GM12873 (cell line): Measurements from ENCODE around the gene PALD1.

ENCODE experiments used
- TF ChIP-seq, protein P1 (sequence below): IDR thresholded peaks from 2 replicates; pipeline ENCODE4 v1.5.1; 2012; ENCODE audit warnings: low read depth, mild to moderate bottlenecking, moderate library complexity, low read length, control low read depth; ENCODE audit not compliant: insufficient read depth; ENCODE audit errors: missing control alignments

PALD1 gene

DNA sequence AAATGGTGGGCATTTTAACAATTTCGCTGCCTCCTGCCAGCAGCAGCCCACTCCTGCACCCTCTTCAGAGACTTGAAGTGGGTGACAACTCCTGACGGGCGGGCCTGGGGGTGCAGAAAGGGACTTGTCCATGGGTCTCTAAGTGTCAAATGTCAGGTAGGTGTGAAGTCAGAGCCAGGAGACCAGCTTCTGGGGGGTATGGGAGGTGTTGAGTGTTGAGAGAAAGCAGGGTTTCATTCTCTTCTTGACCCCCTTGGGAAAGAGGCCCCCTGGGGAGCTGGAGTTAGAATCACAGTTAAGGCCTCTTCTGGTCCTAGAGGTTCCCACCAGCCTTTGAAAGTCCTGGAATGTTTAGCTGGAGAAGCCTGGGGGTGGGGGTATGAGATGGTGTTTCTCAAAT is 11.6 kb upstream of the PALD1 start:
- TF ChIP-seq, protein P1, sequence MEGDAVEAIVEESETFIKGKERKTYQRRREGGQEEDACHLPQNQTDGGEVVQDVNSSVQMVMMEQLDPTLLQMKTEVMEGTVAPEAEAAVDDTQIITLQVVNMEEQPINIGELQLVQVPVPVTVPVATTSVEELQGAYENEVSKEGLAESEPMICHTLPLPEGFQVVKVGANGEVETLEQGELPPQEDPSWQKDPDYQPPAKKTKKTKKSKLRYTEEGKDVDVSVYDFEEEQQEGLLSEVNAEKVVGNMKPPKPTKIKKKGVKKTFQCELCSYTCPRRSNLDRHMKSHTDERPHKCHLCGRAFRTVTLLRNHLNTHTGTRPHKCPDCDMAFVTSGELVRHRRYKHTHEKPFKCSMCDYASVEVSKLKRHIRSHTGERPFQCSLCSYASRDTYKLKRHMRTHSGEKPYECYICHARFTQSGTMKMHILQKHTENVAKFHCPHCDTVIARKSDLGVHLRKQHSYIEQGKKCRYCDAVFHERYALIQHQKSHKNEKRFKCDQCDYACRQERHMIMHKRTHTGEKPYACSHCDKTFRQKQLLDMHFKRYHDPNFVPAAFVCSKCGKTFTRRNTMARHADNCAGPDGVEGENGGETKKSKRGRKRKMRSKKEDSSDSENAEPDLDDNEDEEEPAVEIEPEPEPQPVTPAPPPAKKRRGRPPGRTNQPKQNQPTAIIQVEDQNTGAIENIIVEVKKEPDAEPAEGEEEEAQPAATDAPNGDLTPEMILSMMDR: no peak

GRCh38 chr10:70472799-70473454 is 5.6 kb upstream of the PALD1 start:
- TF ChIP-seq, protein P1: no peak

- TF ChIP-seq, protein P1: no peak
These were observed 3.8 kb upstream of the PALD1 start for GRCh38 chr10:70474780-70475179.

- TF ChIP-seq, protein P1: no peak
These were observed 2.9 kb upstream of the PALD1 start for GRCh38 chr10:70475661-70476060.

GRCh38 chr10:70476249-70477035 is 2.1 kb upstream of the PALD1 start:
- TF ChIP-seq, protein P1: no peak

DNA sequence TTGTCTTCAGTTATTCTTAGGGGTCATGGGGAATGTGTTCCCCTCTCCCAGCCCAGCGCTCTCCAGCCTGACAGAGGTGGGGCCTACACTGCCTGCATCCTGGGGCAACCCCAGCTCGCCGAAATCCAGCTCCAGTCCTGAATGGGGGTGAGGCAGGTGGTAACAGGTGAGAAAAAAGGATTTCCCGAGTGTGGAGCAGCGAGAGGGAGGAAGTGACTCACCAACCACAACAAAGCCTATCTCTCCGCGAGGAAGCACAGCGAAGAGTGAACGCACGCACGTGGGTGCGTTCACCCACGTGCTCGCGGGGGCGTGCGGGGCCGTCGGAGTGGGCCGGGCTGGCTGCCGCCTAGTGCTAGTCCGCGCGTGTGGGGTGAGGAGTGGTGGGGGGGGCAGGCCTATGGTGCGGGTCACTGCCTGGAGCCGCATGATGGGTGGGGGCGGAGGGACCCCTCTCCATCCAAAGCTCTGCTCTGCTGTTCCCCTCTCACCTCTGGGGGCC is 855 bp upstream of the PALD1 start:
- TF ChIP-seq, protein P1: no peak

GRCh38 chr10:70479165-70479581 is 606 bp downstream of the PALD1 start:
- TF ChIP-seq, protein P1: peak; percentile 40
